Measurements from ENCODE around the gene ATP2B3.
"Not testable (repeated sequence)": the region's sequence is repeated elsewhere in the genome, so short reads cannot be mapped to it uniquely, and the experiment has no call there.

ATP2B3 gene

DNA sequence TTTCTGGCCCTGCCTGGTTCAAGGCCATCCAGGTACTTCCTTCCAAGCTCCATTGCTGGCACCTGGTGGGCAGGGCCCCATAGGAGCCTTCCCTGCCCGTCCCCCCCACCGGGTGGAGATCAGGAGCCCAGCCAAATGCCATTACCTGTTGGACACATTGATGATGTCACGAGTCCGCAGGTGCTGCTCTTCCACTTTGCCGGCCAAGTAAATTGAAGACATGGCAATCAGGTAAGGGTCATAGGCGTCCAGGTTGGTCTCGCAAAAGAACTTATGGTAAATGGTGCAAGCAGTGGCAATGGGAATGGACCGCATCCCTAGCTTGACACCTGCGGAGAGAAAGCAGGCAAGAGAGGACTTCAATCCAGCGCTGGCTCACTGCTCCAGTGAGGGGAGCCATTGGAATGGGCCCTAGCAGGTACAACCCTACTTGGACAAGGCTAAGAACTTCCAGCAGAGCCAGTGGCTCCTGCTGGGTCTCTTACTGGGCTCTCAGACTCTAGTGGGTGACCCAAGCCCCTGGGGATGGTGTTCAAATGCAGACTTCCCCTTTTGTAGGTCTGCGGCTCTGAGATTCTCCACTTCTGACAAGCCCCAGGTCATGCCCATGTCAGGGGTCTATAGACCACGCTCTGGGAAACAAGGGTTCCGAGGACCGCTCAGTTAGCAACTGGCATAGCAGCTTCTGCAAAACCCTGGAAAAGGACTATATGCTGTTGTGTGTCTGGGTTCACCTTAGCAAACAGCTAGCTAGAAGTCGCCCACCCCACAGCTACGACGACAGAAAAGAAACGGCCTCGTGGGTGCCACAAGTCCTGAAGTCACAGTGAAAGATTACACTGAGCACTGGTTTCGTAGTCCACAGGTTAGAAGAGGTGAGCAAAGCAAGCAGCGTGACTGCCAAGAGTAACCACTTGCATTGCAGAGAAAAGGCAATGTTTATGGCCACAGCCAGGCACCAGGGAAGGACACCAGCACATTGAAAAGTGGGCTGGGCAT is 78.7 kb downstream of the ATP2B3 start:
- no peak for DNase-seq (ENCODE audit: low spot score)

GRCh38 chrX:153596981-153597750 is 79.7 kb downstream of the ATP2B3 start:
- DNase-seq (ENCODE audit: low spot score): no peak

- DNase-seq (ENCODE audit: low spot score): peak; percentile 31
Observed at GRCh38 chrX:153598541-153599191, 81.2 kb downstream of the ATP2B3 start, which contains the start of gene CCNQ. TSS of gene CCNQ (minus strand) at chrX:153599139. CDS start at chrX:153599073, 66 bp downstream.

DNA sequence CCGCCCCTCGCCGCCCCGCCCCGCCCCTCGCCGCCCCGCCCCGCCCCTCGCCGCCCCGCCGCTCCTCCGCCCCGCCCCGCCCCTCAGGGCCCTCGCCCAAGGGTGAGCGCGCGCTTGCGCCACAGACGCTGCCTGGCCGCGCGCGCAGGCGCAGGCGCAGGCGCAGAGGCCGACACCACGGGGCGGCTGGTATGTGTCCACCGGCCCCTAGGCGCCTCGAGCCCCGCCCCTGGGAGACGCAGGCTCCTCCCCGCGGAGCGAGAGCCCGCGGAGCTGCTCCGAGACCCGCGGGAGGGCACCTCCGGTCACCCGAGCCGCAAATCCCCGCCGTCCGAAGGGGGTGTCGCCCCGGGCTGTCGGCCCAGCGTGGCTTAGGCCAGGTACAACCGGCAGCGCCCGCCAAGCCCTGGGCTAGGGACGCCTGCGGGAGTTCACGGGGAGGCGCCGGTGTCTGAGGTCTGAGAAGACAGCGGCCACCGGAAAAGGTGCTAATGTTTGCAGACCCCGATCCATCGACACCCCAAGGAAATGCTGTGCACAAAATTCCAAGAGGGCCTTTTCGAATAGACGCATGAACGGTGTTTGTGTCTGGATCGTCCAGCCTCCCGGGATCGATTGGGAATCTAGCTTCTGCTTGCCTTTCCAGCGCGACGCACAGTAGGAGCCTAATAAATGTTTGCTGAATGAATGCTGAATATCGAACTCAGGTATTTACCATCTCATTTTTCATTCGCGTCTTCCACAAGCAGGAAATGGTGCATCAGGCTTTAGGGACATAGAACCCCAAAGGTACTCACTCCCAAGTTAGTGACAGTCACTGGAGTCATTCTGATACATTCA is 82.0 kb downstream of the ATP2B3 start:
- DNase-seq (ENCODE audit: low spot score): peak; percentile 81

- no peak for DNase-seq (ENCODE audit: low spot score)
Observed at GRCh38 chrX:153600032-153600373, 82.6 kb downstream of the ATP2B3 start.

GRCh38 chrX:153600921-153601320 is 83.5 kb downstream of the ATP2B3 start:
- DNase-seq (ENCODE audit: low spot score): no peak

DNA sequence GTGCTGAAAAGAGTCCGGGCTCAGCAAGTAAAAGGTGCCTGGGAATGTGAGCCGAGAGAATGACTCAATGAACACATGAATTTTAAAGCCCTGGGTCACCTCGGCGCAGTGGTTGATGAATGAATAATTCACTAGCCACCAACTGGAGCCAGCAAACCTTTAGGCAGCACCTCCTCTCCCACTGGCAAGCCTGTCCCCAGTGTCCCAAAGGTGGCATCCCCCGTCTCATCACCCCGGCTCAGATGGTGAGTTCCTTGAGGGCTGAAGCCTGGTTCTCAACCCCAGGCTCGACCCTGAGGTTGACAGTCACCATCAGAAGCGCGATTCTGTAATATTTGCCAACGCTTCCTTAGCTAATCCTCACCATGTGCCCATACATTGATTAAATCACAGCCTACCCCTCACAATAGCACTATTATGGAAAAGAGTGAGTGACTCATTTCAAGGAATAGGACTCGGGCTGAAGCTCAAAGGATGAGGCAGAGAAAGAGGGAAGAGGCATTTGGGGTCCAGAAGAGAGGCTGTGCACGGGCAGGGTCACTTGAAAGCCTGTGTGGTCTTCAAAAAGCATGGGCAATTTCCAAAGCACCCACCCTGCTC is 84.2 kb downstream of the ATP2B3 start:
- no peak for DNase-seq (ENCODE audit: low spot score)

DNA sequence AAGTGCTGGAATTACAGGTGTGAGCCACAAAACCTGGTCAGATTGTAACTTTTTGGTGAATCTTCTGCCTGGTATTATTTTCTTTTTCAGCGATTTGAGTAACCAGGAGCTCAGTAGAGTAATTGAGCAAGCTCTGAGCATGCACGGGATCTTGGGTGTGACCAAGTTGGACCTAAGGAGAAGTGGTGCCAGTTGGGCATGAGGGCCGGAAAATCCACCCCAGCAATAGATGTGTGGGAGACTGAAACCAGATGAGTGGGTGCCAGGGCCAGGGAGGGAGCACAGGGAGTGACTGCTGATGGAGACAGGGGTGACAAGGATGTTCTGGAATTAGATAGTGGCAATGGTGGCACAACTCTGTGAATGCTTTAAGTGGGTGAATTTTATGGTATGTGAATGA is 85.2 kb downstream of the ATP2B3 start:
- no peak for DNase-seq (ENCODE audit: low spot score)

DNA sequence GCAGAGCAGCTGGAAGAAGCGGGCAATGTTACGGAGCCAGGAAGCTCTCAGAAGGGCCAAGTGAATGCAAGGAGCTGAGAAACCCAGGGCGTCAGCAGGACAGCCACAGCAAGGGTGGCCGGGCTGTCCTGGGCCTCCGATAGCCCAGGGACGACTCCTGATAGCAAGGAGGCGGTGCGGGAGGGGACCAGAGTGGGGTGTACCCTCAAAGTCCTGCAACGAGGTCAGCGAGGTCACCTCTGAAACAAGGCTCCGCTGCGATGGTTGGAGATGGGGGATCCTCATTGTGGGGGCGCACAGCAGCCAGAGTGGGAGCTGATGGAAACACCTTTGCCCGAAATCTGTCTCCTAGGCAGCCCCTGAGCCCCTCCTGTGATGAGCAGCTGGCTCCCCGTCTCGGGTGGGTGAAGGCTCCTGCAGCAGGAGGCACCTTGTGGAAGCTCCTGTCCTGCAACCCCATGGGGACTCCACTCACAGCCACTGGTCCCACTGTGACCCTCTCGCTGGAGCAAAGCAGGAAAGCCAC is 85.8 kb downstream of the ATP2B3 start:
- no peak for DNase-seq (ENCODE audit: low spot score)

DNA sequence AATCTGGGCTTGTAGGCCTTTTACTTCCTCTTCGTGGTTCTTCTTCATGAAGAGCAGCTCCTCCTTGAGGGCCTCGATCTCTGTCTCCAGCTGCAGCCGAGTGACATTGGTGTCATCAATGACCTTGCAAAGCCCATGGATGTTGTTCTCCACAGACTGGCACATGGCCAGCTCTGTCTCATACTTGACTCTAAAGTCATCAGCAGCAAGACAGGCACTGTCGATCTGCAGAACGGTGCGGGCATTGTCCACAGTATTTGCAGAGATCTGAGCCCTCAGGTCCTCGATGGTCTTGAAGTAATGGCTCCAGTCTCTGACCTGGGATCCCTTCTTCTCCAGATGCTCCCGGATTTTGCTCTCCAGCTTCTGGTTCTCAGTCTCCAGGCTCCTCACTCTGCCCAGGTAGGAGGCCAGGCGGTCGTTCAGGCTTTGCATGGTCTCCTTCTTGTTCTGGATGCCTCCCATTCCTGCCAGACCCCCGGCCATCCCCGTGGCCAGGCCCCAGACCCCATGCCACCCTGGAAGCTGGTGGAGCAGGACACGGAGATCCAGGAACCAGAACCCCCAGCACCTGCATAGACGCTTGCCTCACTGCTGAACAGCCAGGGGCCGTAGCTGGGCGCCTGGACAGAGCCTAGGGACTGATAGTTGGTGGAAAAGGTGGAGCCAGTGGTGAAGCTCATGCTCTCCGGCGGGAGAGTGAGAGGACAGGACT is 87.4 kb downstream of the ATP2B3 start:
- DNase-seq (ENCODE audit: low spot score): not testable (repeated sequence)

DNA sequence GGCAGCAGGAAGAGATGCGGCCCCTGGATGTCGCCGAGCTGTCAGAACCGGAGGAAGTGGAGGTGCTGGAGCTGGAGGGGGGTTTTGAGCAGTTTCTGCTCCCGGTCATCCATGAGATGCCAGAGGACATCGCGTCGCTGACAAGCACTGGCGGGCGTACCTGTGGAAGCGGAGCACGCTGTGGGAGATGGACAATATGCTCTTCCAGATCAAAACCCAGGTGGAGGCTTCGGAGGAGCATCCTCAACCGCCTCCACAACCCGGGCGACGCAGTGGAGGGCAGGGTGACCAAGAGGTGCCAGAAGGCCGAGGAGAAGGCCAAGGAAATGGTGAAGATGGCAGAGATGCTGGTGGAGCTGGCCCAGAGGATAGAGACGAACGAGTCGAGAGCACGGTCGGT is 89.1 kb downstream of the ATP2B3 start:
- no peak for DNase-seq (ENCODE audit: low spot score)

GRCh38 chrX:153608376-153608775 is 90.9 kb downstream of the ATP2B3 start:
- DNase-seq (ENCODE audit: low spot score): no peak

GRCh38 chrX:153608806-153609205 is 91.4 kb downstream of the ATP2B3 start:
- DNase-seq (ENCODE audit: low spot score): no peak

DNA sequence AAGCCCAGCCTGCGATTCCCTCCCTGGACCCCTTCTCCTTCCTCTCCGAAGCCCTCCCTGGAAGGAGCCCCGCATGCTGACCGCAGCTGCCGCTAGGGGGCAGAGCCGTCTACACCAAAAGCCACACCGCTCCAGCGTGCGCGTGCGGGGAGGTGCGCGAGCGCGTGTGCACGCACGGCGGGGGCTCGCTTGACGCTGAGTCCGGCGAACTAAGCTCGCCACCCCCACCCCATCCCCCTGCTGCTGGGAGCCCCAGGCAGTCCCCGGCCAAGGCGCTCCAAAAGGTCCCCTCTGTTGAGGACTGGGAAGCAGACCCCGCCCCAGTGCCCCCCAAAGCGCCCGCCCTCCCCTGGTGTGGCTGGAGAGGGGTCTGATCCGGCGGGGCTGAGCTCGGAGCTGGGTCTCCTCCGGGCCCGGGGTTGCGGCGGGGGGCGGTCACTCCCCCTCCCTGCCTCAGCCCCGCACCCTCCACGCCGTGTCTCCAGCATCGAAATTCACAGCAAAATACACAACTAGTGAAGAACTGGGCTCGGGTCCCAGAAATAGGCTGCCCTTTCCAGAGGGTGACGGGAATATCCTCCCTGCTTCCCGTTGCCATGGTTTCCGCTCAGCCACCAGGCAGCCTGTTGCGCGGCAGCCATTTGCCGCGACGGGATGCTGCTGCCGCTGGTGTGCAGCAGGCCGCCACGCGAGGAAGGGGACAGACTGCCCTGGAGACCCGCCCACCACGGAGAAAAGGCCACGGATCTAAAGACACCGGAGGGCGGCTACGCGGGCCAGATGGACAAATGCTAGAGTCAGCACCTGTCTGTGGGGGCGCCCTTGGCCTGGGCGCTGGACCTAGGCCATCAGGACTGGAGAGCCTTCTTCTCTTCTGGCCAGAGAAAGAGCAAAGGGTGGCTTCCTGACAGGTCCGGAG is 92.7 kb downstream of the ATP2B3 start:
- peak; percentile 39 for DNase-seq (ENCODE audit: low spot score)

- DNase-seq (ENCODE audit: low spot score): no peak
Observed at GRCh38 chrX:153610836-153611213, 93.4 kb downstream of the ATP2B3 start.

DNA sequence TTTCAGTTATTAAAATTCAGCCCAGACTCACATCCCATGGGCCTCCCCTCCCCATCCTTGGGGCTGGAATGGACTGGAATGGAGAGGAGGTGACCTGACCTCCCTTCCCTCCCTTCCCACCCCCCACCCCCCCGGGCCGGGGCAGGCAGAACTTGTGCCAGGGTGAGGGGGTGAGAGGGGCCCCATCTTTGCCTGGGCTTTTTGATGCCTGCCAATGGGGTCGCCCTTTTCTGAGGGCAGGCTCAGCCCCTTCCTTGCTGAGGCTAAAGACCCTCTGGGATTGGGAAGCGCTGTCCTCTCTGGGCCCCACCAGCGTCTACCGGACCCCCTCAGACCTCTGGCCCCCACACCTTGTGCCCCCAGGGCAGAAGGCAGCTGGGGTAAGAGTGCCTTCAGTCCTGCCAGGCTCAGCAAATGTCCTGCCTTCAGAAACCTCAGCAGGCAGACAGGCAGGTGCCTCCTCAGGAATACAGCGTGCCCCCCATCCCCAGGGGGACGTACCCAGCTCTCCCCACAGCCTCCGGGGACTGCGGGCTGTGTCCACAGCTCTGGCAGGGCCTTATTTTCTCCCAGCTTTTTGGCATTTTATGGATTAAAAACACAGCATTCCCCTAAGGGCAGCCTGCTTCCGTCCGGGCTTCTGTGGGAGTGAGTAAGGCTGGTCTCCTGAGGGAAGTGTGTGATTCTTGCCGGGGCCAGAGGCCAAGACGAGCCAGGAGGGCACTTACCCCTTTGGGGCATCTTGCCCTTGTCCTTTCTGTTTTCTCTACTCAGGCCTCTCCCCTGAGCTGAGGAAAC is 94.1 kb downstream of the ATP2B3 start:
- no peak for DNase-seq (ENCODE audit: low spot score)

GRCh38 chrX:153612413-153612812 is 95.0 kb downstream of the ATP2B3 start:
- no peak for DNase-seq (ENCODE audit: low spot score)

- DNase-seq (ENCODE audit: low spot score): no peak
Observed at GRCh38 chrX:153614818-153615217, 97.4 kb downstream of the ATP2B3 start.

Measured in SW480 (cell line).